ENCODE data around the gene FASN. TPM values are rescaled to one million over a fixed set of nuclear protein-coding genes. Genes with fewer than 3 reads are reported as not detected.

FASN gene
- total RNA-seq, 1 experiment from 2014 or later = 346 TPM

DNA sequence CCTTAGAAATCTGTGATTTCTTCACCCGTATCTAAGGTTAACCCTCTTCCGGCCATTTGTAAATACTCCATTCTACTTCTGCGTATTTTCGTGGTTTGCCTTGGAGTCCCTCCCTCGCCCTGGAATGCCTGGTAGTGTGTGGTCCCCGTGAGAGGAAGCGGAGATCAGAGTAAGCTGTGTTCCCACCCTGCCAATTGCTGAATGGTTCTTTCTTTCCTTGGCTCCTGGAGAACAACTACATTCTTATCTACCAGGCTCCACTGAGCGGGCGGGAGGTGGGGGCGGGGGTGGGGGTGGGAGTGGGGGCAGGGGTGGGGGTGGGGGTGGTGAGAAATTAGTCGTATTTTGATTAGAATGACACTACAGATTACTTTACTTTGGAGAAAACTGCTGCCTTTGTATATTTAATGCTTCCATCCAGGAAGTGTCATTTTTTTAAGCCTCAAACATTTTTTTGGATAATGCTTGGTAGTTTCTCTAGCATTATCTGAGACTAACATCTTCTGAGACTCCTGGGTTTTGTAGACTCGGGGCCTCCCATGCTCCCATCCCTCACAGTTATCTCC is 20.9 kb upstream of the FASN start:
- in situ Hi-C loops (cut with HindIII; ENCODE audit: low sequenced_read_pairs) = no loop called here
- DNase-seq (ENCODE audit: low spot score) = no peak

DNA sequence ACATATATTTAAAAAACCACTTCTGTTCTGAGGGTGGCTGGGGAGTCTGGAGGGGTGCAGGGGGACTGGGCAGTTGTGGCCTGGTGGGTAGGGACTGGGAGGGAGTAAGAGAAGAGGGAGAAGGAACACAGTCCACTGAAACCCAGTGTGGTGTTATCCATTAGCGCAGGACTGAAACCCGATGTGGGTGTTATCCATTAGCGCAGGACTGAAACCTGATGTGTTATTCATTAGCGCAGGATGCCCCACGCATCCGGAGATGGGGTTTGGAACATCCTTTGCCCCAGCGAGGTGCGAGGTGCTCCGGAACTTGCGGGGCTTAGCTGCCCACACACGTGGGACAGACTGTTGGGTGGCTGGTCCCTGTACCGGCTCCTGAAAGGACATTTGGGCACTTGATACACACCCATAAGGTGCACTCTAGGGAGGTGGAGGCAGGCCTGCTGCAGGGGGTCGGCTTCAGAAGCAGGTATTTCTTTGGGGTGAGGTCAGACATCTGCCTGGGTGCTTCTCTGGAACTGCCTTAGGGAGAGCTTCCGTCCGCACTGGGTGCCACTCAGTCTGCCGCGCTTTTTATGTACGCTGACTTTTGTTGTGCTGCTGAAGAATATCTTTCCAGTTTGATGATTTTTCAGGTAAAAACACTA is 20.3 kb upstream of the FASN start:
- in situ Hi-C loops (cut with HindIII; ENCODE audit: low sequenced_read_pairs) = no loop called here
- no peak for DNase-seq (ENCODE audit: low spot score)

DNA sequence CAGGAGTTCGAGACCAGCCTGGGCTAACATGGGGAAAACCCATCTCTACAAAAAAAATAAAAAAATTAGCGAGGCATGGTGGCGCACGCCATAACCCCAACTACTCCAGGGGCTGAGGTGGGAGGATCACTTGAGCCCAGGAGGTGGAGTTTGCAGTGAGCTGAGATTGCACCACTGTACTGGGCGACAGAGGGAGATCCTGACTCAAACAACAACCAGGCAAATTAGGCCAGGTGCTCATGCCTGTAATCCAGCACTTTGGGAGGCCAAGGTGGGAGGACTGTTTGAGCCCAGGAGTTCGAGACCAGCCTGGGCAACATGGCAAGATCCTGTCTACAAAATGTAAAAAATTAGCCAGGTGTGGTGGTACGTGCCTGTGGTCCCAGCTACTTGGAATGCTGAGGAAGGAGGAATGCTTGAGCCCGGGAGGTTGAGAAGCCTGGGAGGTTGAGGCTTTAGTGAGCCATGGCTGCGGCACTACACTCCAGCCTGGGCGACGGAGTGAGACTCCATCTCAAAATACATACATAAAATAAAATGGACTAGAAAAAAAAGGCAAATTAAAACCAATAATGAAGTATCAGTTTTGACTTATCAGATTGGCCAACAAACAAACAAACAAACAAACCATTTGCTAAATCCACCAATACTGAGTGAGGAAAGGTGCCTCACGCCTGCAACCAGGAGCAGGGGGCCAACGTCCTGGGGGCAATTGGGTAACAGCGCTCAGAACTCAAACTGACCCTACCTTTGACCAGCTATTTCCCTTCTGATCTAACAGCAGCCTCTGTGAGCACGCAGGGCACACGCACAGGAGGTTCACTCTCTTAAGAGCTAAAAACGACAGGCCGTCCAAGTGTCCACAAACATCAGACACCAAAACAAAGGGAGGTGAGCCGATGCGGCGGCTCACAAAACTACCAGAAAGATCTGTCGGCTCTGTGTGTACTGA is 19.4 kb upstream of the FASN start:
- in situ Hi-C loops (cut with HindIII; ENCODE audit: low sequenced_read_pairs) = no loop called here
- no peak for DNase-seq (ENCODE audit: low spot score)

DNA sequence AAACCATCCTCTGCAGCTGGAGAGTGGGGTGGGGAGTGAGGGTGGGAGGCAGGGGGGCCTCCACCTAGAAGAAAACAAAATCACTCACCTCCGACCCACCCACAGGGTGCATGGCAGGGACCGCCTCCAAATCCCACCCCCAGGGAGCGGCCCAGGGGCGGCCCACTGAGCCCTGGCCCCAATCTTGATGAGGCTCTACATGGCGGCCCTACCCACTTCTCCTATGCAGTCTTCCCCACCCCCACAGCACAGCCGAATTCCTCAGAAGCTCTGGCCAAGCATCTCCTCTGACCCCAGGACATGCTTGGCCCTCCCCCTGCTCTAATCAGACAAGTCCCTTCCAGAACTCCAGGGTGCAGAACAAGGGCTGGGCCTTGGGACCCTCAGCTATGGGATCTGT is 18.2 kb upstream of the FASN start:
- in situ Hi-C loops (cut with HindIII; ENCODE audit: low sequenced_read_pairs) = no loop called here
- DNase-seq (ENCODE audit: low spot score) = no peak

DNA sequence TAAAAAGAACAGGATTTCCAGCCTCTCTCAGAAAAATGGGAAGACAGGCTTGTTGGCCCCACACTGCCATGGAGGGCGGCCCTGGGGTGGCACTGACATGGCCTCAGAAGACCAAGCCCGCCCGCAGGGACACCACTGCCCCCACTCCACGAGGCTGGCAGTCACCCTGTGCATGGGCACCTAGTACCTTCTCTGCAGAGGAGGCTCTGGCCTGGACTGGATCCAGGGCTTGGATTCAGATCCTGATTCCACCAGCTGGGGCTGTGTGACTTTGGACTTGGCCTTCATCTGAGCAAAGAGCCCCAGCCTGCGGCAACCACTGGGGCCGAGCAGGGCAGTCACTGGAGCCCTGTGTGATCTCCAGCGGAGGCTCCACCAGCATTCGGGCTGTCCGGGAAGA is 16.8 kb upstream of the FASN start:
- no peak for DNase-seq (ENCODE audit: low spot score)
- in situ Hi-C loops (cut with HindIII; ENCODE audit: low sequenced_read_pairs) = no loop called here

DNA sequence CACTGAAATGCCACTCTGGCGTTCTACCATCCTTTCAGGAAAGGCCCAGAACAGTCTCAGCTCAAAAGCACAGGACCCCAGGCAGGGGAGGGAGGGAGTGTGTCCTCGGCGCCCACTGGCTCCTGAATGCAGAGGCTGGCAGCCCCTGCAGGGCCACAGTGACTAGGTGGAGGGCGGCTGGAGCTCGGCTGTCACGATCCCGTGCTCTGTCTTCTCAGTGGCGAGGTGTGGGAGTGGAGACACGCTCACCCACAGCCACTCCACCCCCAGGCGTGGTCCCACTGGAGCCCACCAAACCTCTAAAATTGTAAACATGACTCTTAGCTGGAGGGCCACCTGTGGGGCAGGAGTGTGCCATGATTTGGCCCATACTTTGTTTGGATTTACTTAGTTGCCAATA is 16.4 kb upstream of the FASN start:
- in situ Hi-C loops (cut with HindIII; ENCODE audit: low sequenced_read_pairs) = no loop called here
- DNase-seq (ENCODE audit: low spot score) = no peak

DNA sequence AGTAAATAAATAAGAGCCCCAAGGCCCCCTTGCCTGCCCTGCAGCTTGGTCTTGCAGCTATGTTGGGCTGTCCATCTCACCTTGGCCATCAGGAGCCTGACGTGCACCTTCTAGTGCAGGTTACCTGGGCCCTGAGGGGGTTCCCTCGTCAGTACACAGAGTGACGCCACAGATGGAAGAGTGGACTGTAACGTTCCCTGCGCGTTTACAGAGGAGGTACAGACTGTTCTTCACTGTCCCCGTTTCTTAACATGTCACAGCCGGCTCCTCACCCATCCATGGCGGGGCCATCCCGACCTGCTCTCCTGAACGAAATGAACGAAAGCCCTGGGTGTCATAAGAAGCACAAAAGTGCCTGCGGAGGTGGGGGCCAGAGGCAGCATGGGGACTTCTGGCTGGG is 15.9 kb upstream of the FASN start:
- in situ Hi-C loops (cut with HindIII; ENCODE audit: low sequenced_read_pairs) = no loop called here

DNA sequence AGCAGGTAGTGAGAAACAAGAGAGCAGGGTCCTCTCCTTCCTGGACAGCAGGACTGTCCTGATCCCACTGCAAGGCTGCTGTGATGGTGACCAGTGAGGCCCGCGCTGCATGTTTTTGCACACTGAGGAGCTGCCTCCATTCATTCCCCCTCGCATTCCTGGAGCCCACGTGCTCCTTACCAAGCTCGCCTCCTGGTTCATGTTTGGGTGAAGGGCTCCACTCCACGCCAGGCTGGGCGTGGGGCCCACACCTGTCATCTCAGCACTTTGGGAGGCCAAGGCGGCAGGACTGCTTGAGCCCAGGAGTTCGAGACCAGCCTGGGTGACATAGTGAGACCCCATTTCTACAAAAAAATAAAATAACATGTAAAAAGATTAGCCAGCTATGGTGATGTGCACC is 15.4 kb upstream of the FASN start:
- in situ Hi-C loops (cut with HindIII; ENCODE audit: low sequenced_read_pairs) = no loop called here

More for the DNA sequence above, 15.9 kb upstream of the FASN start:
- DNase-seq (ENCODE audit: low spot score) = no peak

DNA sequence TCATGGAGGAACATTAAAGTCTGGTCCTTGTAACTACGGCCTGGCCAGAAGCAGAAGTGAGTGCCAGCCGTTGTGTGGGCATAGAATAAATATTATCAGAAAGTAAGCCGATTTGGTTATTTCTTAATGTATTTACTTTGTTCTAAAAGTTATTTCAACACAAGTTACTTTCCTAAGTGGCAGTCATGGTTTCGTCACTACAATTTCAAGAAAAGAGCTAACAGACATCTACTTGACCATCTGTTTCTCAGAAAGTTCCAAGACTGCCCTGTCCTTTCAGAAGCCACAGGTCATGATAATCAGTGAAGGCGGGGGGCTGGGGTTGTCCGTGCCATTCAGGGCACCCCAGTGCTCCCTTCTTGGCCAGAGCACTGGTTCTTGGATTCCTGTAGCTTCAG is 14.9 kb upstream of the FASN start:
- no peak for DNase-seq (ENCODE audit: low spot score)
- in situ Hi-C loops (cut with HindIII; ENCODE audit: low sequenced_read_pairs) = no loop called here

More for the DNA sequence above, 15.4 kb upstream of the FASN start:
- DNase-seq (ENCODE audit: low spot score) = no peak

DNA sequence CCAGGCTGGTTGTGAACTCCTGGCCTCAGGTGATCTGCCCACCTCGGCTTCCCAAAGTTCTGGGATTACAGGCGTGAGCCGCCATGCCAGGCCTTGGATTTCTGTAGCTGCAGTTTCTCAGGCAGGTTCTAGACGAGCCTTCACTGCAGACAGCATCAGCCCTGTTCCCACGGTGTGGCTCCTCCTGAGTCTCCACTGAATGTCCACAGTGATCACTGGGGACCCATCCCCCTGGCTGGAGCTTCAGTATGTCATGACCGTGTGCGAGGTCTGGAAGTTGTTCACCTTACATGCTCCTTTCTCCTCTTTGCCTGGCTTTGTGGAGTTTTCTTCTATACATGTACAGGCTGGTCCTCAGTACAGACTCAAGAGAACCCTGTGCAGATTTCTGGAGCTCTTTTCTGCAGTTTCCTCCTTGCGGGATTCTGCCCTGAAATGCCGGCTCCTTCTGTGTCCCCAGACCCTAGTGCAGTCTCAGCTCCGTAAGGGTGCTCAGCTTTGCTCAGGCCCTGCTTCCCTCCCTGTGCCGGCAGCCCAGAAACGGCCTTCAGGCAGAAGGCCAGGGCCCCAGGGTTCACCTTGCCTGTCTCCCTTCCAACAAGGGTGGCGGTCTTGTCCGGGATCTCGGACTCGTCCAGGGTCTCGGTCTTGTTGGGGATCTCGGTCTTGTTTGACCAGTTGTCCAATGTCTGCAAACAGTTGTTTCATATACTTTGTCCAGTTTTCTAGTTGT is 14.3 kb upstream of the FASN start:
- DNase-seq (ENCODE audit: low spot score) = no peak

DNA sequence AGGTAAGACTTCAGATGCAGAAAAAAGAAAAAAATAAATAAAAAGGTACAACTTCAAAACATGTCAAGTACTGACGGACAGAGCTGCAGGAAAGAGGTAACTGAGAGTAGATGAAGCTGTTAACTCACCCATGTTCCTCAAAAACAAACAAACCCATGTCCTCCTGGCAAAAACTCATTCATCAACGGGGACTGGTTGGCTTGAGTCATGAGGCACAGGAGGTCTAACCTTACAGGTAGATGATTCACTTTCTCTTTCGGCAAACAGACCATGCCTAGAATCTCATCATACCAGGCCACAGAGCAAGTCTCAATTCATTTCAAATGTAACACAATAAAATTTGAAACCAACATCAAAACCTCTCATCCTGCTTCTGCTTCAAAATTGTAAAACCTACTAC is 12.3 kb upstream of the FASN start:
- no peak for DNase-seq (ENCODE audit: low spot score)
- in situ Hi-C loops (cut with HindIII; ENCODE audit: low sequenced_read_pairs) = no loop called here

More for the DNA sequence above, 14.3 kb upstream of the FASN start:
- in situ Hi-C loops (cut with HindIII; ENCODE audit: low sequenced_read_pairs) = no loop called here

DNA sequence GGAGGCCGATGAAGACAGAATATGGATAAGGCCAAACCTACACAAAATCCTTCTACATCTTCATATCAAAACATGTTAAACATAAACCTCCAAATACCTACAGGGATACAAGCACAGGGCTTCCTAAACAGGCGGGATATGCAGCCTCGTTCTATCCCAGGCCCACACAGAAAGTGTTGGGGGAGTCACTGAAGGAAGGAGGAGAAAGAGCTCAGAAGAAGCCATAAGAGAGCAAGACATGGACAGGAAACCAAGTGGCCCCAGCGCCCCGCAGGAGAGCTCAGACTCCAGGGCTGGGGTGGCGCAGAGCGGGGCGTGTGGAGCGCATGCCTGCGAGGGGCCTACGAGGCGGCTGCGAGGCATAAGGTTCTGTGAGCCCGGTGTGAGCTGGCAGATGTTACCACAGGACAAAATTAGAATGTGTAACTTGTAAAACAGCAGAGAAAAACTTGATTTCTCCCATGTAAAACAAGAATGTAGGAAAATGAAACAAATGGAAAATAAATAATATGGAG is 11.0 kb upstream of the FASN start:
- in situ Hi-C loops (cut with HindIII; ENCODE audit: low sequenced_read_pairs) = no loop called here
- DNase-seq (ENCODE audit: low spot score) = no peak

DNA sequence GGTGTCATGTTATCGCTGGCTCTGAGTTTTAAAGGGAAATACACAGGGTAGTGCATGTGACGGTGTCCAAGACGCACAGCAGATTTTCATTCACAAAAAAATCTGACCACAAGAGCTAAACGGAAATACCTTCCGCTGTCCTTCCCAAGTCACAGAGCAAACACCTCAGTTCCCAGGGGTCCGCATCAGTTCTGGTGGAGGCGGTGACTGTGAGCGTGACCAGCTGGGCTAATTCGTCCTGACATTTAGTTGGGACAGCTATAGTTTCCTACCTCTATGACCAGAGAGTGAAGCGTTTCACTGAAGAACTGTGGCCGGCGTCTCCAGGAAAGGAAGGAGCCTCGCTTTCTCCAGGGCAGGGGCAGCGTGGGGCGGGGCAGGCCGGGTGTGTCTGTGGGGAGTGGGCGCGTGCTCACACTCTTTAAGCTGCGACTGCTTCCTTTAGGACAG is 10.5 kb upstream of the FASN start:
- no peak for DNase-seq (ENCODE audit: low spot score)
- in situ Hi-C loops (cut with HindIII; ENCODE audit: low sequenced_read_pairs) = no loop called here

DNA sequence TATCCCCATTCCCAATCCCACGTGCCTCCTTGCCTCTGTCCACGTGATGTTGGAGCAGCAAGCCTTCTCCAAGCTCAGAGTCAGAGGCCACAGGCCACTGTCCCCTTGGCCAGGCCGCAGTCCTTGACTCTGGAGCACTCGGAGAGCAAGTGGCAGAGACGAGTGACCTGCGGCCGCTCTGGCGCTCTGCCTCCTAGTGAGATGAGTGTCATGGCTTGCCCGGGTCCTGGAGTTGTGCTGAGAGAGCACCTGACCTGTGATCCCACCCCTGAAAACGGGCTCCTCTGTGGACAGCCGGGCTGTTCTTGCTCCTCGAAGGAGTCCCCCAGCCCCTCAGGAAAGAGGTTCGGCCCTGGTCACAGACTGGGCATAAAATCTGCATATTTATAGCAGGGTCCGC is 10.0 kb upstream of the FASN start:
- DNase-seq (ENCODE audit: low spot score) = no peak
- in situ Hi-C loops (cut with HindIII; ENCODE audit: low sequenced_read_pairs) = no loop called here

DNA sequence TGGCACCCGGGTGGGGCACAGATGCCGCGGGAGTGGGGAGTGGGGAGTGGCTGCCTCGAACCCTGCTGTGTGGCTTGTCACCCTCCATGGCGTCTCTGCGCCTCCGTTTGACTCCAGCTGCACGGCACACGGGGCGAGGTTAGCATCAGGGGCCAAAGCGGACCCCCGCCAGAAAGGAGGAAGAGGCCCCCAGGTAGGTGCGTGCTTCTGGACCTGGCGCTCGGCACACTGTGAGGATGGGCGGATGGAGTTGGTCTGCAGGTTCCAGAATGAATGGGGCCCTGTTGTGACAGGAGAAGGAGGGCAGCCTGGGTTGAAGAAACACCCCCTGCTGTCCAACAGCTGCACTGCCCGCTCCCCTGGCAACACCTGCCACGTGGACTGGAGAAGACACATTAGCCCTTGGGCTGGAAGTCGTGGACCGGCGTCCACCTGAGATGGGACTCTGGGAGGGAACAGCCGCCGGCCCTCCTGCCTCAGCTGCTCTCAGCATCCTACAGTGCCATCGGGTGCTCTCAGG is 9.4 kb upstream of the FASN start:
- DNase-seq (ENCODE audit: low spot score) = no peak
- in situ Hi-C loops (cut with HindIII; ENCODE audit: low sequenced_read_pairs) = no loop called here

DNA sequence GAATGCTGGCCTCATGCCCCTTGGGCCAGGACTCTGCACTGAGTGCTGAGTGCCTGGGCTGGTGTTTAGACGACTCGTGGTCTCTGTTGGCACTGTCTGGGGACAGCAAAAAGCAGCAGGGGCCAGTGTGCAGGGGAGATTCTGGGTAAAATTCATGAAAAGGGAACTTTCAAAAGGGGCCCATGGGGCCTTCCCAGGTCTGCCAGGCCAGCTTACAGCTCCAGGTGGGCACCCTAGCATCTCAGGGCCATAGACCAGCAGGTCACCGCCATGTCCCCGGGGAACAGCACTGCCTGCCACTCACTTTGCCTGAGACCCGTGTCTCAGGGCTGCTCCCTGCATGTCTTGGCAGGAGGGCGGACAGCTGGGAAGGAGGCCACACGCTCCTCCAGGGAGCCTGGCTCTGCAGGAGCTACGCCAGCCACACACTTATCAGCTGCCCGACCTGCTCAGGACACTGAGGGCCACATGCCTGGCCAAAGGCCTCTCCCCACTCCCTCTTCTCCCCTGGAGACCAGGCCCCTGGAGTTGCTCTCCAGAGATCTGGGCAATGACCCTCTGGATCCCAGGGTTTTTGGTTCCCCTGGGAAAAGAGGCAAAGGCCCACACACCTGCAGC is 8.8 kb upstream of the FASN start:
- no peak for DNase-seq (ENCODE audit: low spot score)
- in situ Hi-C loops (cut with HindIII; ENCODE audit: low sequenced_read_pairs) = no loop called here

DNA sequence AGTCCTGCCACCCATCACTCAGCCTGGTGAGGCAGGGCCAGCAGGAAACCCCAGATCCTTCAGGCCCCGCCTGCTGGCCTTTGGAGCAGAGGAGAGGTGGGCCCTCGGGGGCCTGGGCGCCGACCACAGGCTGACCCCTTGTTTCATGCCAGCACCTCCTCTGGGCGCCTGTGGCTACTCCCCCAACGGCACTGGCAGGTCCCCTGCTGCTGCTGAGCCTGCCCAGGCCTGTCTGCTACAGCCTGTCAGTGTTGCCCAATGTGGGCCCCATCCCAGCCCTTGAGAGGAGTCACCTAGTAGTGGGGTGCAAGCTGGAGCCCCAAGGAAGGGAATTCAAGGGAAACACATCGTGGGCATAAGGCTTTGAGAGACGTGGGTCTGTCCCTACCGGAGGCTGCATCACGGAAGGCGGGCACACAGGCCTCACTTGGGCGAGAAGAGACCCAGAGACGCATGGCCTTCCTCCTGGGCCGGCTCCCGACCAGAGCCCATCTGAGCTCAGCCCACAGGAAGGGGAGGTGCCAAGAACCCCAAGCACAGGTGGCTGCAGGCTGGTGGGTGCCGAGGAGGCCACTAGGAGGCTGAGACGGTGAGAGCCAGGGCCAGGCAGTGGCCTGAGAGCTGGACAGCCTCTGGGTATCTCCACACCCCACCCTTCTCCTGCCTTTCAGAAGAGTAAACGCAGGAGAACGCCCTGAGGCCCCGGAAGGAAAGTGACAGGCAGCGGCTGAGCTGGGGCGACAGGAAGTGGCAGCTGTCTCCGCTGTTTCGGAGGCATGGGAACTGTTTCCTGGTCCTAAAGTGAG is 8.0 kb upstream of the FASN start:
- DNase-seq (ENCODE audit: low spot score) = peak; percentile 57
- in situ Hi-C loops (cut with HindIII; ENCODE audit: low sequenced_read_pairs) = no loop called here

DNA sequence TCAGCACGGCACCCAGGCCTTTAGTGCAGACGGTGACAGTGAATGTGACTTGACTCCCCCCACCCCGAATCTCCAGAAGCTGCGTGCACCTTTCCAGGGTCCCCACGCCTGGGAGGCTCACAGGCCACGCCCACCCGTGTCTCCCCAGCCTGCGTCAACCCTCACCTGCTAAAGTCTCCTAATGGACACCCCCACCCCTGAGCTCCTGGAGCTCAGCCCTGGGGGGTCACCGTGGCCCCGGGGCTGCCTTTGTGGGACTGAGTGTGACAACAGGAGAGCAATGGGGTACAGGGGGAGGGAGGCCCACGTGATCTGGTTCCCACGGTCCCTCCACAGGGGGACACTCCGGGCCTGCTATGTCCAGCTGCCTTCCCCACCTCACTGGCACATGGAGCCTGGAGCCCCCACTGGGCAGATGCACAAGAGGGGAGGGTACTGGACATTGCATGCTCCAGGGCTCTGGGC is 7.4 kb upstream of the FASN start:
- in situ Hi-C loops (cut with HindIII; ENCODE audit: low sequenced_read_pairs) = no loop called here
- no peak for DNase-seq (ENCODE audit: low spot score)

Measured in G401 (cell line).